Astrocyte (in vitro differentiated cells and primary cell): ENCODE results near the gene TNFRSF19. TPM values are rescaled to one million over a fixed set of nuclear protein-coding genes. Genes with fewer than 3 reads are reported as not detected.

Experiments used
- DNase-seq: peaks from one replicate; pipeline ENCODE4 v3.0.0-alpha.2; 2010; ENCODE audit warnings: low read depth
- FAIRE-seq: peaks from 2 replicates; lab custom pipeline; 2011; peaks lifted over from hg19 to GRCh38; lab: Jason Lieb, UNC
- H2AFZ ChIP-seq: 2 replicates; pipeline ENCODE4 v1.6.0; 2012; ENCODE audit warnings: low read depth, low read length, inconsistent platforms
- H3K27ac ChIP-seq: 2 replicates; pipeline ENCODE4 v1.5.1; 2011; ENCODE audit warnings: low read depth, low read length, inconsistent platforms
- H3K27me3 ChIP-seq: 2 replicates; pipeline ENCODE4 v1.6.0; 2011; ENCODE audit warnings: low read length, inconsistent platforms; ENCODE audit not compliant: insufficient read depth
- H3K36me3 ChIP-seq: 2 replicates; pipeline ENCODE4 v1.5.1; 2011; ENCODE audit warnings: low read length, inconsistent platforms; ENCODE audit not compliant: insufficient read depth
- H3K4me1 ChIP-seq: 2 replicates; pipeline ENCODE4 v1.5.1; 2011; ENCODE audit warnings: low read length, inconsistent platforms; ENCODE audit not compliant: insufficient read depth
- H3K4me2 ChIP-seq: 2 replicates; pipeline ENCODE4 v1.6.0; 2012; ENCODE audit warnings: low read length, inconsistent platforms
- H3K4me3 ChIP-seq: 2 replicates; pipeline ENCODE4 v1.5.1; 2011; ENCODE audit warnings: low read depth, mild to moderate bottlenecking, low read length, inconsistent platforms; ENCODE audit not compliant: insufficient read depth
- H3K79me2 ChIP-seq: 2 replicates; pipeline ENCODE4 v1.6.0; 2012; ENCODE audit warnings: mild to moderate bottlenecking, low read length, inconsistent platforms; ENCODE audit not compliant: insufficient read depth
- H3K9ac ChIP-seq: 2 replicates; pipeline ENCODE4 v1.6.0; 2012; ENCODE audit warnings: mild to moderate bottlenecking, low read length, inconsistent platforms
- H3K9me3 ChIP-seq: 2 replicates; pipeline ENCODE4 v1.5.1; 2012; ENCODE audit warnings: low read depth, mild to moderate bottlenecking, low read length, inconsistent platforms; ENCODE audit not compliant: insufficient read depth
- H4K20me1 ChIP-seq: 2 replicates; pipeline ENCODE4 v1.6.0; 2012; ENCODE audit warnings: low read length, inconsistent platforms; ENCODE audit not compliant: insufficient read depth
- H3K27ac Mint-ChIP-seq: one replicate; pipeline ENCODE4 v1.8.0; 2021; ENCODE audit warnings: mild to moderate bottlenecking, mixed read lengths; ENCODE audit not compliant: unreplicated experiment
- H3K27me3 Mint-ChIP-seq: one replicate; pipeline ENCODE4 v1.8.0; 2021; ENCODE audit warnings: low read depth, mixed read lengths; ENCODE audit not compliant: unreplicated experiment
- H3K36me3 Mint-ChIP-seq: one replicate; pipeline ENCODE4 v1.8.0; 2021; ENCODE audit warnings: low read depth, mixed read lengths; ENCODE audit not compliant: unreplicated experiment
- H3K4me1 Mint-ChIP-seq: one replicate; pipeline ENCODE4 v1.8.0; 2021; ENCODE audit warnings: low read depth, mixed read lengths; ENCODE audit not compliant: unreplicated experiment
- H3K4me3 Mint-ChIP-seq: one replicate; pipeline ENCODE4 v1.8.0; 2021; ENCODE audit warnings: mild to moderate bottlenecking, moderate library complexity, mixed read lengths; ENCODE audit not compliant: unreplicated experiment
- H3K9me3 Mint-ChIP-seq: one replicate; pipeline ENCODE4 v1.8.0; 2021; ENCODE audit warnings: mild to moderate bottlenecking, mixed read lengths; ENCODE audit not compliant: unreplicated experiment
- CTCF ChIP-seq: IDR thresholded peaks from 2 replicates; pipeline ENCODE4 v1.5.1; 2011; ENCODE audit warnings: low read depth, mild to moderate bottlenecking, inconsistent platforms, low read length, moderate library complexity; ENCODE audit not compliant: insufficient read depth
- EZH2 ChIP-seq: IDR thresholded peaks from 2 replicates; pipeline ENCODE4 v1.6.1; 2012; ENCODE audit warnings: mild to moderate bottlenecking, low read length, inconsistent platforms; ENCODE audit not compliant: insufficient read depth
- total RNA-seq: library from RNA; stranded (reverse); gene quantifications from 2 replicates; pipeline ENCODE4 v1.2.1, GENCODE V29; 2021

TNFRSF19 gene
- total RNA-seq, 1 donor from 2014 or later, result 27.8 TPM

- H3K4me3 Mint-ChIP-seq, result no peak overlapping the region
- peaks cover 78% of the 10 kb centered on the region for H3K79me2 ChIP-seq
Observed at GRCh38 chr13:23584275-23584674, 14.1 kb downstream of the TNFRSF19 start.

GRCh38 chr13:23586336-23586735, 16.1 kb downstream of the TNFRSF19 start:
- H2AFZ ChIP-seq, result no peak overlapping the region
- no peaks in the 10 kb centered on the region for H3K27me3 Mint-ChIP-seq
- H3K36me3 ChIP-seq, result no peaks in the 10 kb centered on the region
- no peak overlapping the region for H3K4me3 Mint-ChIP-seq
- no peak overlapping the region for H3K27ac Mint-ChIP-seq
- H3K4me3 ChIP-seq, result no peak overlapping the region
- TF ChIP-seq CTCF (no peak), EZH2 (no peak)
- peaks cover 10% of the 10 kb centered on the region for H4K20me1 ChIP-seq
- FAIRE-seq (no peak), DNase-seq (no peak)
- H3K9ac ChIP-seq, result no peak overlapping the region
- peaks cover 4% of the 10 kb centered on the region for H3K36me3 Mint-ChIP-seq
- no peak overlapping the region for H3K4me2 ChIP-seq
- H3K4me1 ChIP-seq, result no peaks in the 10 kb centered on the region
- H3K79me2 ChIP-seq, result peaks cover 63% of the 10 kb centered on the region
- no peaks in the 10 kb centered on the region for H3K27me3 ChIP-seq
- no peaks in the 10 kb centered on the region for H3K9me3 ChIP-seq
- H3K27ac ChIP-seq, result no peak overlapping the region
- H3K9me3 Mint-ChIP-seq, result peaks cover 1% of the 10 kb centered on the region
- H3K4me1 Mint-ChIP-seq, result peaks cover 5% of the 10 kb centered on the region

More at GRCh38 chr13:23584275-23584674, 14.1 kb downstream of the TNFRSF19 start:
- Mint-ChIP-seq H3K4me1 (peaks cover 8% of the 10 kb centered on the region), H3K36me3 (peaks cover 4% of the 10 kb centered on the region), H3K27ac (no peak overlapping the region), H3K9me3 (peaks cover 1% of the 10 kb centered on the region), H3K27me3 (no peaks in the 10 kb centered on the region)
- Histone ChIP-seq H3K4me3 (no peak overlapping the region), H3K36me3 (no peaks in the 10 kb centered on the region), H3K27ac (no peak overlapping the region), H3K4me2 (no peak overlapping the region), H3K4me1 (no peaks in the 10 kb centered on the region), H3K9ac (no peak overlapping the region), H2AFZ (no peak overlapping the region), H4K20me1 (peaks cover 10% of the 10 kb centered on the region), H3K9me3 (no peaks in the 10 kb centered on the region), H3K27me3 (no peaks in the 10 kb centered on the region)
- no peak for DNase-seq
- no peak for FAIRE-seq
- TF ChIP-seq EZH2 (no peak), CTCF (no peak)

- peaks cover 3% of the 10 kb centered on the region for H3K9me3 Mint-ChIP-seq
- Histone ChIP-seq H3K27me3 (no peaks in the 10 kb centered on the region), H4K20me1 (peaks cover 10% of the 10 kb centered on the region), H3K36me3 (peaks cover 7% of the 10 kb centered on the region), H3K4me2 (no peak overlapping the region), H3K27ac (no peak overlapping the region), H2AFZ (no peak overlapping the region), H3K4me1 (no peaks in the 10 kb centered on the region), H3K9me3 (no peaks in the 10 kb centered on the region), H3K4me3 (no peak overlapping the region), H3K9ac (no peak overlapping the region), H3K79me2 (peaks cover 44% of the 10 kb centered on the region)
- FAIRE-seq, result no peak
- peaks cover 9% of the 10 kb centered on the region for H3K36me3 Mint-ChIP-seq
- H3K4me3 Mint-ChIP-seq, result no peak overlapping the region
- H3K27ac Mint-ChIP-seq, result no peak overlapping the region
- H3K27me3 Mint-ChIP-seq, result no peaks in the 10 kb centered on the region
- H3K4me1 Mint-ChIP-seq, result peaks cover 2% of the 10 kb centered on the region
- no peak for DNase-seq
- TF ChIP-seq CTCF (no peak), EZH2 (no peak)
Observed at GRCh38 chr13:23588666-23589065, 18.5 kb downstream of the TNFRSF19 start.
